Suprapubic skin (tissue), 4 donors: ENCODE measurements around the gene CLK2. TPM values are rescaled to one million over a fixed set of nuclear protein-coding genes. Genes with fewer than 3 reads are reported as not detected.

ENCODE experiments used
- DNase-seq, 2 donors: peaks; one replicate each; pipeline ENCODE4 v3.0.0-alpha.2; 2019; ENCODE audit warnings: low spot score in 2 of 2
- H3K27ac ChIP-seq: fragments of 200-600 bp; sonication (generic); one replicate; pipeline ENCODE4 v1.5.1; 2019
- H3K27me3 ChIP-seq: fragments of 200-600 bp; sonication (generic); one replicate; pipeline ENCODE4 v1.5.1; 2019
- H3K36me3 ChIP-seq: fragments of 200-600 bp; sonication (generic); one replicate; pipeline ENCODE4 v1.5.1; 2019
- H3K4me1 ChIP-seq: fragments of 200-600 bp; sonication (generic); one replicate; pipeline ENCODE4 v1.5.1; 2019
- H3K4me3 ChIP-seq: fragments of 200-600 bp; sonication (generic); one replicate; pipeline ENCODE4 v1.5.1; 2019; ENCODE audit warnings: mild to moderate bottlenecking
- H3K9me3 ChIP-seq: fragments of 200-600 bp; sonication (generic); one replicate; pipeline ENCODE4 v1.5.1; 2019
- EP300 ChIP-seq: sonication (generic); formaldehyde crosslinking; IDR thresholded peaks from one replicate; pipeline ENCODE4 v1.6.1; 2017; ENCODE audit warnings: antibody characterized with exemption
- POLR2A ChIP-seq, 2 donors: fragments of 450-650 bp; IDR thresholded peaks; one replicate each; pipeline ENCODE4 v1.6.1; 2017; ENCODE audit warnings: antibody characterized with exemption in 2 of 2, mild to moderate bottlenecking in 2 of 2, moderate library complexity in 2 of 2
- POLR2AphosphoS5 ChIP-seq, 3 donors: sonication (generic); formaldehyde crosslinking; IDR thresholded peaks; one replicate each; pipeline ENCODE4 v1.6.1; 2017; ENCODE audit warnings: antibody characterized with exemption in 3 of 3
- WGBS: methylation state at CpG from one replicate; pipeline ENCODE4 v1.1.5; 2018; 5-methylcytosine and 5-hydroxymethylcytosine counted together
- total RNA-seq, 4 donors: library from RNA; depleted of rRNA; stranded (reverse); fragments of >200 nt; gene quantifications; one replicate each; pipeline ENCODE4 v1.1.0, GENCODE V29; 2016
- TF ChIP-seq, protein P1 (sequence below), 2 donors: fragments of 200-600 bp in 1 of 2; fragments of 450-650 bp in 1 of 2; sonication (generic) in 1 of 2; IDR thresholded peaks; one replicate each; pipeline ENCODE4 v1.5.1; 2016 to 2019; ENCODE audit warnings: antibody characterized with exemption in 2 of 2, mild to moderate bottlenecking in 1 of 2, moderate library complexity in 1 of 2

The CLK2 gene
- total RNA-seq, 4 donors from 2014 or later = 27.6 to 72.3 (median 36.2) TPM

DNA sequence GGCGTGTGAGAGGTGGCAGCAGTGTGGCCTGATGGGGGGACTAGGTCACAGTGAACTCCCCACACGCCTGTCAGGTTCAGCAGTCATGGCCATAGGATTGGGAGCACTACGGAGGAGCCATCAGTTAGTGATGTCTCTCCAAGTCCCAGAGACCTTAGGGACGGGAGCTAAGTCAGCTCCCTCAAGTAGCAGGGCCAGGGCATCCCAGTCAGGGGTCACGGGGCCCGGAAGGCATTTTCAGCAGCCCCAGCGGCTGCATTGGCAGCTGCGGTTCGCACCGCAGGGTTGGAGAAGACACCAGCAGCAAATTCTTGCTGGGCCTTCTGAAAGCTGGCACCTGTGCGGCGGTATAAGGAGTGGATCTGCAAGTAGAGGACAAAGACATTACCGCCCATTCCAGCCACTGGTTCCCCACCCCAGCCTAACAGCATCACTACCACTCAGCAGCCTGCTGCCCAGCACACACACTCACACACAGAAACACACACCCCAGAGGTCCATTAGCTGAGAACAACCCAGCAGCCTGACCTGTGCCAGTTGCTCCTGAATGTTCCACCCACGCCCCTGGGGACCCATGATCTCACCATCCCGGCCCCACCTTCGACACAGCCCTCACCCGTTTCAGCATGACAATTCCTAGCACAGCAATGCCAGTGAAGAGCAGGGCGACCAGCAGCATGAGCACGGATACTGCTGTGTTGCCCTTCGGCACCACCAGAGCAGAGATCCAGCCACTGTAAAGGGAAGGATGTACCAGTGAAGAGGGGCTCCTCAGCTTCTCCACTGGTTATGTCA is 17.0 kb downstream of the CLK2 start:
- DNase-seq = peak in 1 of 2 donors; percentile 75
- TF ChIP-seq POLR2AphosphoS5 (IDR thresholded peaks at IDR 0.05) = no peak
- TF ChIP-seq EP300 = no peak
- no peaks in the 10 kb centered on the region for H3K9me3 ChIP-seq
- peak overlapping the region; percentile 94 for H3K4me3 ChIP-seq
- peaks cover 26% of the 10 kb centered on the region for H3K36me3 ChIP-seq
- peak overlapping the region; percentile 96 for H3K27ac ChIP-seq
- H3K27me3 ChIP-seq = no peaks in the 10 kb centered on the region
- peaks cover 48% of the 10 kb centered on the region for H3K4me1 ChIP-seq
- WGBS = 53% methylated on average over 18 of the region's 20 CpGs

DNA sequence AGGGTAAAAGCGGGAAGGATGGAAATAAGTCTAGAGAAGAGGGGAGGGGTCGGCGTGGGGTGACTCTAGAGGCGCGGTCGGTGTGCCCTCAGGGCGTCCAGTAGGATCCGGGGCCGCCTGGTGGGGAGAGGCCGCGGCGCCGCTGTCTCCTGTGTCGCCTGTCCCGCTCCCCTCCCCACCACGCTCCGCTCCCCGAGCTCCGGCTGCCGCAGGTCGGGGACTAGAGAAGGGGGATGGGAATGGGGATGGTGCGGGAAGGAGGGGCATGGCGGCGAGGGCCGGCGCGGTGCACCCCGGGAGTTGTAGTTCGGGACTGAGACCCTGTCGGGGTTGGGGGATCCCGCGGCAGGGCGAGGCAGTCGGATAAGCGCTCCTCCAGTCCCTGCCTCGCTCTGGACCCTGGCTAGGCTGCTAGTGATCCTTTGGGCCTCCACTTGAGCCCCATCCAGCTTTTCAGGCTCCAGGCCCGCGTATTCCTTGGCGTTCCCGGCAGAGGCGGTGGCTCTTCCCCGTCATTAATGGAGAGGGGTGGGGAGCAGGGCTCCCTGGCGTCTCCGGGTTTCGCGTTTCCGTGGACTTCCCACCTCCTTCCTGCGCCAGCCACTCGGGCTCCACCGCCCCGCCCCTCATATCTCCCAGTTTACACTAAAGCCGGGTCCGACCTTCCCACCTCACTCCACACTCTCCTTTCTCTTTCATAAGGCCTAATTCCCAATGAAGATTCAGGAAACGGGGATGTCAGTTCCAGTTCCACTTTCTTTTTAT is 17.9 kb downstream of the CLK2 start, which contains the start of gene ENTREP3:
TSS of gene ENTREP3 (minus strand) at position 241 of the 765 bp plus-strand sequence. CDS start 606 bp downstream, outside the sequence.
- no peaks in the 10 kb centered on the region for H3K9me3 ChIP-seq
- TF ChIP-seq POLR2A (IDR thresholded peaks at IDR 0.05) (no peak), POLR2AphosphoS5 (IDR thresholded peaks at IDR 0.05) (no peak), EP300 (no peak)
- TF ChIP-seq, protein P1, sequence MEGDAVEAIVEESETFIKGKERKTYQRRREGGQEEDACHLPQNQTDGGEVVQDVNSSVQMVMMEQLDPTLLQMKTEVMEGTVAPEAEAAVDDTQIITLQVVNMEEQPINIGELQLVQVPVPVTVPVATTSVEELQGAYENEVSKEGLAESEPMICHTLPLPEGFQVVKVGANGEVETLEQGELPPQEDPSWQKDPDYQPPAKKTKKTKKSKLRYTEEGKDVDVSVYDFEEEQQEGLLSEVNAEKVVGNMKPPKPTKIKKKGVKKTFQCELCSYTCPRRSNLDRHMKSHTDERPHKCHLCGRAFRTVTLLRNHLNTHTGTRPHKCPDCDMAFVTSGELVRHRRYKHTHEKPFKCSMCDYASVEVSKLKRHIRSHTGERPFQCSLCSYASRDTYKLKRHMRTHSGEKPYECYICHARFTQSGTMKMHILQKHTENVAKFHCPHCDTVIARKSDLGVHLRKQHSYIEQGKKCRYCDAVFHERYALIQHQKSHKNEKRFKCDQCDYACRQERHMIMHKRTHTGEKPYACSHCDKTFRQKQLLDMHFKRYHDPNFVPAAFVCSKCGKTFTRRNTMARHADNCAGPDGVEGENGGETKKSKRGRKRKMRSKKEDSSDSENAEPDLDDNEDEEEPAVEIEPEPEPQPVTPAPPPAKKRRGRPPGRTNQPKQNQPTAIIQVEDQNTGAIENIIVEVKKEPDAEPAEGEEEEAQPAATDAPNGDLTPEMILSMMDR (IDR thresholded peaks at IDR 0.05) = no peak
- WGBS = under 1% methylated on average over 48 of the region's 54 CpGs
- peak within 1 kb of the TSS; percentile 96 for H3K27ac ChIP-seq
- peak; percentile 91 for DNase-seq
- peaks cover 25% of the 10 kb centered on the region for H3K36me3 ChIP-seq
- peaks cover 48% of the 10 kb centered on the region for H3K4me1 ChIP-seq
- no peaks in the 10 kb centered on the region for H3K27me3 ChIP-seq
- H3K4me3 ChIP-seq = peak within 1 kb of the TSS; percentile 94

DNA sequence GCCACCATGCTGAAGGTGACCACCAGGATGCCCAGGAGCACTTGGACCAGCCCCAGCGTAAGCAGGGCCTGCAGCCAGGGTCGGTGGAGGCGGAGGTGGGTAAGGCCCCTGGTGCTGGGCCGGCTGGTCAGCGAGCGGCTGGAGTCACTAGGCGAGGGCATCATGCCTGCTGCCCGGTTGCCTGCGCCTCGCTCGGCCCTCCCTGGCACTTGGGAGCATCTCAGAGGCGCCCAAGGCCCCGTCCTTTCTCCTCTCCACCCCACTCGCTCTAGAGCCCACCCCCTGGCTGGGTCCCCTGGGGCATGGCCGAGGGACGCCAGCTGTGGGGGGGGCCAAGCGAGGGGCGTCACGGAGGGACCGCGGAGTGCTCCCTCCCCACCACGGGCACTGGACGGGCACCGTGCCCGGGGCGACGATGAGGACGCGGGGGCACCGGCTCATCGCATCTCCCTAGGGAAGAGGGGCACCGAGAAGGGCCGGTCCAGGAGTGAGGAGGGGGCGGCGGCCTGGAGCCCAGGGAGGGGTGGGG is 18.5 kb downstream of the CLK2 start:
- Histone ChIP-seq H3K4me3 (peak overlapping the region; percentile 94), H3K27me3 (no peaks in the 10 kb centered on the region), H3K9me3 (no peaks in the 10 kb centered on the region), H3K36me3 (peaks cover 18% of the 10 kb centered on the region), H3K27ac (peak overlapping the region; percentile 96), H3K4me1 (peaks cover 50% of the 10 kb centered on the region)
- WGBS = under 1% methylated on average over 23 of the region's 35 CpGs
- no peak for TF ChIP-seq POLR2A (IDR thresholded peaks at IDR 0.05)
- TF ChIP-seq EP300 = no peak
- TF ChIP-seq, protein P1 (IDR thresholded peaks at IDR 0.05) = no peak
- no peak for TF ChIP-seq POLR2AphosphoS5 (IDR thresholded peaks at IDR 0.05)
- peak in 1 of 2 donors; percentile 78 for DNase-seq

DNA sequence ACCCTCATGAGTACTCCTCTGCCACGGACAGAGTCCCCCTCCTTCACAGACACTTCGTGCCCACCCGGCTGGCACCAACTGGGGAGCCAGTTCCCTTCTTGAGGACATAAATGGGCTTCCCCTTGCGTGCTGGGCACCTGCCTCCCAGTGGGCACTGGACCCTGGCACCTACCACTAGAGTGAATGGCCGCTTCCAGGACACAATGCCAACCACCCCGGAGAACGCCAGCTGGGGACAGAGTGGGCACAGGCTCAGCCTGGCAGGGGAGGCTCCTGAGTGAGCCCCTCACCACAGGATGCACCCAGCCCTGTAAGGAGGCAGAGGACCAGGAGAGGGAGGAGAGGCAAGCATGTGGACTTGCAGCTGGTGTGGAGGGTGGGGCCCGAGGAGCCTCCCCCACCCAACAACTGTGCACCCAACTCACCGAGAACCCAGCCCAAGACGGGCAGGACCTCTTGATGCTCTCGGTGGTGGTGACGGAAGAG is 19.0 kb downstream of the CLK2 start:
- Histone ChIP-seq H3K27me3 (no peaks in the 10 kb centered on the region), H3K36me3 (peaks cover 13% of the 10 kb centered on the region), H3K9me3 (no peaks in the 10 kb centered on the region), H3K27ac (no peak overlapping the region), H3K4me3 (peak overlapping the region; percentile 94), H3K4me1 (peaks cover 50% of the 10 kb centered on the region)
- DNase-seq = peak in 1 of 2 donors; percentile 71
- WGBS = 7% methylated on average over 3 of the region's 12 CpGs
- no peak for TF ChIP-seq EP300
- no peak for TF ChIP-seq POLR2A (IDR thresholded peaks at IDR 0.05)
- TF ChIP-seq POLR2AphosphoS5 (IDR thresholded peaks at IDR 0.05) = no peak
- TF ChIP-seq, protein P1 (IDR thresholded peaks at IDR 0.05) = no peak

DNA sequence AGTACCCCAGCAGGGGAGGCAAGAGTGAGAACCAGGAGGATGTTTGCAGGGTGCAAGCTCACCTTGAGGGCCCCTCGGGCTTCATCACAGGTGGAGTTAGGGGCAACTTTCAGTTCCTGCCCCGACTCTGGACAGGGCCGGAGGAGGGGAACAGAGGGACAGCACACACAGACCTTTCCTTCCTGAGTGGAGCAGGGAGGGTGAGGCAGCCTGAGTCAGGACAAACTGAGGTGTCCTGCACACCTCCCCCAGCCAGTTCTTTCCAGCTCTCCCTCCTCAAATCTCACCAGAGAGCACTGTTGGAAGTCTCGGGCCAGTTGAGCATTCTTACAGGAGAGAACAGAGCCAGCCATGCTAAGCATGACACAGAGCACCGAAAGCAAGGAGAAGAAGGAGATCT is 19.5 kb downstream of the CLK2 start:
- Histone ChIP-seq H3K36me3 (peaks cover 13% of the 10 kb centered on the region), H3K27ac (no peak overlapping the region), H3K27me3 (no peaks in the 10 kb centered on the region), H3K9me3 (no peaks in the 10 kb centered on the region), H3K4me1 (peaks cover 50% of the 10 kb centered on the region), H3K4me3 (peak overlapping the region; percentile 94)
- TF ChIP-seq POLR2A (IDR thresholded peaks at IDR 0.05) = no peak
- DNase-seq = no peak
- 65% methylated on average over 5 of the region's 5 CpGs for WGBS
